Measurements from ENCODE around the gene SERPINB7. TPM values are rescaled to one million over a fixed set of nuclear protein-coding genes. Genes with fewer than 3 reads are reported as not detected.

SERPINB7 gene
- total and polyA plus RNA-seq, 10 of the 15 experiments (the other 5 are each of a cell fraction or from before 2014, with no cell fraction given), result not detected

DNA sequence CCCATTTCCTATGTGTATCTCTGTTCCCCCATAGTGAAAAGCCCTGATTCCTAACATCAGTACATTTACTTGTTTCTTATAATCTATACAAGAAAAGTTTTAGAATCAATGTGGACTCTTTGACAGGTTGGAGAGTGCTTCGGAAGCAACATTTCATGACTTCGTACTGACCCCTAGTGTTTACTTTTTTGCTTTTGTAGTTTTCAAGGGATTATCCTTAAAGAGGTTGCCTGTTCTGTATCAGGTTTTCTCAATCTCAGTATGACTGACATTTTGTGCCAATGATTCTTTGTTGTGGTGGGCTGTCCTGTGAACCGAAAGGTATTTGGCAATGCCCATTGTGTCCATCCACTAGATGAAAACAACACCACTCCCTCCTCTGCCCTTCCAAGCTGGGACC, 69.0 kb downstream of the SERPINB7 start:
- no peaks in the 10 kb centered on the region for H3K36me3 ChIP-seq (ENCODE audit: control insufficient read depth in 2 of 2, insufficient read depth in 2 of 2, low read length in 1 of 2)
- FAIRE-seq (peak; percentile 56), DNase-seq (ENCODE audit: low read depth, low spot score) (no peak), ATAC-seq (peak; percentile 84)
- H3K4me2 ChIP-seq (ENCODE audit: control insufficient read depth, insufficient read depth), result no peak overlapping the region
- no peak overlapping the region for H3K9ac ChIP-seq (ENCODE audit: control insufficient read depth, insufficient read depth, low read length)
- H3K79me2 ChIP-seq (ENCODE audit: control insufficient read depth, insufficient read depth, low read length), result no peaks in the 10 kb centered on the region
- ChIA-PET POLR2A (no interaction called here), RAD21 (ENCODE audit: unreplicated experiment) (interaction anchor here (0.8 to 2.5 kb wide), 9 partner anchors 14 to 328 kb away, joined by 3 to 16 read pairs (median 5); no protein-coding TSS in a partner anchor), SMC1A (ENCODE audit: uncharacterized antibody, unreplicated experiment) (interaction anchor here (0.6 to 2.2 kb wide), 12 partner anchors 11 to 1540 kb away, joined by 3 to 17 read pairs (median 6); no protein-coding TSS in a partner anchor), CTCF (interaction anchor here (0.9 to 7.3 kb wide), 16 partner anchors 7 to 334 kb away, joined by 3 to 84 read pairs (median 6); no protein-coding TSS in a partner anchor)
- H3K4me3 ChIP-seq, result no peak overlapping the region
- no peaks in the 10 kb centered on the region for H4K20me1 ChIP-seq (ENCODE audit: control insufficient read depth, insufficient read depth)
- in situ Hi-C loops (cut with MboI), result no loop called here
- WGBS (ENCODE audit: insufficient coverage, insufficient replicate concordance, low lambda C conversion rate, missing lambda C conversion rate), result 0% methylated on average over 3 of the region's 3 CpGs
- intact Hi-C loops (cut with micrococcal nuclease; ENCODE audit: unreplicated experiment), result loop anchor here (1.0 to 10.0 kb wide), 2 partner anchors 159 to 326 kb away; no protein-coding TSS in a partner anchor
- peaks cover 0 to 4% of the 10 kb centered on the region in 2 experiments; a peak in 2 of 4 replicates for H3K27me3 ChIP-seq (replicated peaks in 1 of 2; ENCODE audit: control insufficient read depth in 2 of 2, insufficient read depth in 2 of 2, low read length in 1 of 2)
- no peak overlapping the region for H3K27ac ChIP-seq (ENCODE audit: control insufficient read depth, insufficient read depth)
- no peaks in the 10 kb centered on the region for H3K9me3 ChIP-seq (replicated peaks; ENCODE audit: control insufficient read depth, insufficient read depth, low read length)
- H3K4me1 ChIP-seq (ENCODE audit: control insufficient read depth, insufficient read depth, low read length), result no peaks in the 10 kb centered on the region
- BruUV-seq (replicated peaks), result no TSS peak
- no peak overlapping the region for H2AFZ ChIP-seq (ENCODE audit: control insufficient read depth, low read depth, low read length)
- TF ChIP-seq RAD21 (IDR thresholded peaks at IDR 0.05; ENCODE audit: insufficient read depth, low read depth, low read length) (peak; percentile 79), RELA (IDR thresholded peaks at IDR 0.05; ENCODE audit: borderline replicate concordance, partially characterized antibody) (no peak), POLR2AphosphoS5 (IDR thresholded peaks at IDR 0.05; ENCODE audit: low read length) (no peak), RFX5 (IDR thresholded peaks at IDR 0.05; ENCODE audit: low read depth, low read length) (no peak), TCF7 (IDR thresholded peaks at IDR 0.05; ENCODE audit: borderline replicate concordance) (0 out of 2 replicates have a peak, but pooled peaks have one; percentile 37), POLR2A (IDR thresholded peaks at IDR 0.05; ENCODE audit: low read depth, low read length) (no peak), ETV6 (conservative IDR thresholded peaks at IDR 0.05 in 1 of 2, IDR thresholded peaks at IDR 0.05 in 1 of 2; ENCODE audit: borderline replicate concordance in 1 of 2, low read depth in 1 of 2) (no peak), NR2C2 (IDR thresholded peaks at IDR 0.05; ENCODE audit: borderline replicate concordance, control insufficient read depth, insufficient read length, low read depth) (no peak), NRF1 (conservative IDR thresholded peaks at IDR 0.05; ENCODE audit: low read depth, low read length) (no peak), FOXK2 (IDR thresholded peaks at IDR 0.05) (no peak), NFXL1 (IDR thresholded peaks at IDR 0.05; ENCODE audit: borderline replicate concordance) (no peak), HDAC2 (IDR thresholded peaks at IDR 0.05) (no peak), RAD51 (IDR thresholded peaks at IDR 0.05) (no peak), MYB (IDR thresholded peaks at IDR 0.05; ENCODE audit: borderline replicate concordance, low read depth, low read length) (no peak), MTA3 (IDR thresholded peaks at IDR 0.05; ENCODE audit: borderline replicate concordance, low read length) (no peak), RUNX3 (IDR thresholded peaks at IDR 0.05; ENCODE audit: low read length) (peak; percentile 25; the same call in 1 of the 2 replicates), ASH2L (IDR thresholded peaks at IDR 0.05; ENCODE audit: borderline replicate concordance, low read depth) (no peak), JUNB (IDR thresholded peaks at IDR 0.05) (peak; percentile 48; the same call in 1 of the 2 replicates), ZNF207 (IDR thresholded peaks at IDR 0.05; ENCODE audit: borderline replicate concordance) (no peak)
- TF ChIP-seq, protein P1, sequence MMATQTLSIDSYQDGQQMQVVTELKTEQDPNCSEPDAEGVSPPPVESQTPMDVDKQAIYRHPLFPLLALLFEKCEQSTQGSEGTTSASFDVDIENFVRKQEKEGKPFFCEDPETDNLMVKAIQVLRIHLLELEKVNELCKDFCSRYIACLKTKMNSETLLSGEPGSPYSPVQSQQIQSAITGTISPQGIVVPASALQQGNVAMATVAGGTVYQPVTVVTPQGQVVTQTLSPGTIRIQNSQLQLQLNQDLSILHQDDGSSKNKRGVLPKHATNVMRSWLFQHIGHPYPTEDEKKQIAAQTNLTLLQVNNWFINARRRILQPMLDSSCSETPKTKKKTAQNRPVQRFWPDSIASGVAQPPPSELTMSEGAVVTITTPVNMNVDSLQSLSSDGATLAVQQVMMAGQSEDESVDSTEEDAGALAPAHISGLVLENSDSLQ (IDR thresholded peaks at IDR 0.05), result 0 out of 2 replicates have a peak, but pooled peaks have one; percentile 17
- TF ChIP-seq, protein P2, sequence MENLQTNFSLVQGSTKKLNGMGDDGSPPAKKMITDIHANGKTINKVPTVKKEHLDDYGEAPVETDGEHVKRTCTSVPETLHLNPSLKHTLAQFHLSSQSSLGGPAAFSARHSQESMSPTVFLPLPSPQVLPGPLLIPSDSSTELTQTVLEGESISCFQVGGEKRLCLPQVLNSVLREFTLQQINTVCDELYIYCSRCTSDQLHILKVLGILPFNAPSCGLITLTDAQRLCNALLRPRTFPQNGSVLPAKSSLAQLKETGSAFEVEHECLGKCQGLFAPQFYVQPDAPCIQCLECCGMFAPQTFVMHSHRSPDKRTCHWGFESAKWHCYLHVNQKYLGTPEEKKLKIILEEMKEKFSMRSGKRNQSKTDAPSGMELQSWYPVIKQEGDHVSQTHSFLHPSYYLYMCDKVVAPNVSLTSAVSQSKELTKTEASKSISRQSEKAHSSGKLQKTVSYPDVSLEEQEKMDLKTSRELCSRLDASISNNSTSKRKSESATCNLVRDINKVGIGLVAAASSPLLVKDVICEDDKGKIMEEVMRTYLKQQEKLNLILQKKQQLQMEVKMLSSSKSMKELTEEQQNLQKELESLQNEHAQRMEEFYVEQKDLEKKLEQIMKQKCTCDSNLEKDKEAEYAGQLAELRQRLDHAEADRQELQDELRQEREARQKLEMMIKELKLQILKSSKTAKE (IDR thresholded peaks at IDR 0.05; ENCODE audit: low read depth, poor library complexity, severe bottlenecking), result no peak
